ENCODE data around the gene PDE7B.

PDE7B gene

GRCh38 chr6:136035378-136036070 lies 184.0 kb downstream of the PDE7B start:
- DNase-seq = no peak

GRCh38 chr6:136036071-136036380 lies 184.5 kb downstream of the PDE7B start:
- no peak for DNase-seq

- no peak for DNase-seq
Measured at GRCh38 chr6:136036601-136037000, 185.1 kb downstream of the PDE7B start.

- no peak for DNase-seq
Measured at GRCh38 chr6:136037242-136037875, 185.9 kb downstream of the PDE7B start.

DNA sequence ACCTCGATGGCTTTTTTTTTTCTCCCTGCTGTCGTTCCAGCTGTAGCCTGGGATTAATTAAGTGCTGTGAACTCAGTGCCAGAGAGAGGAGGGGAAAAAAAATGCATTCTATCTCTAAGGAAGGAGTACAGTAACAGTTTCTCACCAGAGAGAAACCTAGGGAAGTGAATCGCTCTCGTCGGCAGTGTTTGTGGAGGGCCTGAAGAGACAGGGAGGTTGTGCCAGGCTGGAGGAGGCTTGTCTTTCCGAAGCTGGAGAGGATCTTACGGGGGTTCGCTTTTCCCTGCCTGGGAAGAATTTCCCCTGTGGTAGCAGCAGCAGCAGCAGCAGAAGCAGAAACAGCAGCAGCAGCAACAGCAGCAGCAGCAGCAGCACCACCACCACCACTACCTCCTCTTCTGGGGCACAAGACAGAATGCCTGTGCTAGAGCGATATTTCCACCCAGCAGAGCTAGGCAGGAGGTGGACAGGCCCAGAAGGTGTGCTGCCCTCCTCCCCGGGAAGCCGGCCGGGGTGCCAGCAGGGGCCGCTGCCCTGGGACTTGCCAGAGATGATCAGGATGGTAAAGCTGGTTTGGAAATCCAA lies 186.5 kb downstream of the PDE7B start:
- no peak for DNase-seq

GRCh38 chr6:136038531-136038930 lies 187.0 kb downstream of the PDE7B start:
- no peak for DNase-seq

GRCh38 chr6:136039185-136039584 lies 187.7 kb downstream of the PDE7B start:
- DNase-seq = no peak

GRCh38 chr6:136050475-136050874 lies 199.0 kb downstream of the PDE7B start:
- DNase-seq = no peak

DNA sequence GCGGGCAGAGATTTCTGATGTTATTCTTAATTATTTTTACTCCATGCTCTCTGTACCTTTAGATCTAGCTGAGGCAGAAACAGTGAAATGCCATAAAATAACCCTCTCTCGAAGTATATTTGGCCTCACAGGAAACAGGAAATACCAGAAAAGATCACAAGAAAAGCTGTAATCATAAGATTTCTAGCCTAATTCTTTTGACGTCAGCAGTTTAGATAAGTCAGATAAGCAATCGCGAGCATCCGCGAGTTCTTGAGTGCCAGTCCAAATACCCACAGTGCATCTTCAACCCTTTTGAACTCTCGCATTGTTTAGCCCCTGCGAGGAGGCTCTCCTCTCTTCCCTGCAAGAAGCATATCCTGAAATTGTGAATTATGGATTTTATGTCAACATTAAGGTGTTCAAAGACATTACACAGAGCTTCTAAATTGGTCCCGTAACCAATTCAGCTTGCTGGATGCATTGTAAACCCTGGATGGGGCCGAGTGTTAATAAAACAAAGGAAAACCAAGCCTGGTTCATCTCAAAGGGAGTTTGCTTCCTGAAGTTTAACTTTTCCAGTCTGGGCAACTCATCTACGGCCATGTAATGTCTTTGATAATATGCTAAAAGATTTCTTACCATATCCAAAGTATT lies 199.8 kb downstream of the PDE7B start:
- DNase-seq = no peak

GRCh38 chr6:136052031-136052430 lies 200.5 kb downstream of the PDE7B start:
- DNase-seq = no peak

DNA sequence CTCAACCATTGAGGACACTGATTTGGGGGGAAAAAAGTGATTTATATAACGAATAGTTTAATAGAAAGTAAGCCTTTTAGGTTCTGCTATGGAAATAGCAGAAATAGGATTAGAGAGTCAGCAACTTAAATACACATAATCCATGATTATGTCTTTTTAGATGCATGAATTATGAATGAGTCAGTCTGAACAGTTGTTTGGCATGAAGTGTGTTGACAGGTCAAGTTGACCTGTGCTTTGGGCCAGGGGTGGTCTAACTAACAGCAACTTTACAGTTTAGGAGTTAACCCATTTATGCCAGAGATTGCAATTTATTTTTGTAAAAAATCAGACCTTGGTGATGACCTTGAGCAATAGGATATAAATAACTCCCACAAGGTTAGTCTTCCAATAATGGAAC lies 207.4 kb downstream of the PDE7B start:
- DNase-seq = no peak

- no peak for DNase-seq
Measured at GRCh38 chr6:136059308-136059707, 207.8 kb downstream of the PDE7B start.

DNA sequence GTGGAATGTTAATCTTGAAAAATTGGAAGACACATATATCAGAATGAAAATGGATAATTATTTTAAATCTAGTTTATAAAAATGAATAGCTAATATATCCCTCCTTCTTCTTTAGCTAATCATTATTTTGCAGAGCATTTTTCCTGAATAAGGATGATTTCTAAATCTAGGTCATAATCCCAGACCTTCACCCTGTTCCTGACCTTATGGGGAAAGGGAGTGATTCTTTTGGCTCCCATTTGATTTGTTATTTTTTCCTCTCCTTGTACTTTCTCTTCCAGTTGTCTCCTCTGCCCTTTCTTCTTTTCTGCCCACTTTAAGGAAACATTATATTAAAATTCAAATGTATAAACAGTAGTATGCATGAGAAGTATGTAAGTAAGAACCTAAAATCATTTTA lies 208.6 kb downstream of the PDE7B start:
- DNase-seq = no peak

GRCh38 chr6:136060759-136061158 lies 209.3 kb downstream of the PDE7B start:
- DNase-seq = no peak

- DNase-seq = no peak
Measured at GRCh38 chr6:136061701-136062100, 210.2 kb downstream of the PDE7B start.

DNA sequence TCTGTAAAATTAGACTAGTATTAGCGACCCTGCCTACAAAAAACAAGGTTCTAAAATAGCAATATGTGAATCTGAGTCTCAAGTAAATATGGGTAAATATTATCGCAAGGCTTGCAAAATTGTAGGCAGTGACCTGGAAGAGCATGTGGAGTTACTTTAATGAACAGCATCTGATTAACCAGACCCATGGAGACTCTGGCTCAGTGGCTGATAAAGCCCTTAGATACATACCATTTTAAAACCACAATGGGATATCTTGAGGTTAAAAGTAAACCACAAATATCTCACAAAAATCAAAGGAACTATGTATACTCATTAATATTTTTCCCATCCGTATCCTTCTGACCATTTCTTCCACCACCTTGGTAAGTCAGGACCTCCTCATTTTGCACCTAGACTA lies 211.6 kb downstream of the PDE7B start:
- DNase-seq = no peak

- no peak for DNase-seq
Measured at GRCh38 chr6:136066005-136066404, 214.5 kb downstream of the PDE7B start.

DNA sequence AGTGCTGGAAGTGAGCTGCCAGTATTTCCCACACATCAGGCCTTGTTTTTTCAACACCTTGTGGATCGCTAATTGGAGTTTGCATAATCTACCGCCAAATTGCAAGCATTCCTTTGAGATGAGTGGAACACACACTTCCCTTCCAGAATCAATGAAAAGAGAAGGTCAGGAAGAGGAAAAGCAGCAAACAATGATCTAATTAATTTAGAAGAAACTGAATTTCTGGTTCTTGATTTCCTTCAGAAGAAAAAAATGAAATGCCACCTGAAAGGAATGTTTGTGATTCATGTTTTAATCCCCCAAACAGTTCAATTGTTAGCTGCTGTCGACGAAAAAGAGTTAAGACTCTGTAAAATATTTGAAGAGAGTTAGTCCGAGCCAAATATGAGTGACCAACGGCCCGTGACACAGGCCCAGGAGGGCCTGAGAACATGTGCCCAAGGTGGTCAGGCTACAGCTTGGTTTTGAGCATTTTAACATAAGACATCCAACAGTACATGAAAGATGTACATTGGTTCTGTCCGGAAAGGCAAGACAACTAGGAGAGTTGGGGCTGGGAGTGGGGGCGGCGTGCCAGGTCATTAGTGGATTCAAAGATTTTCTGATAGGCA lies 216.3 kb downstream of the PDE7B start:
- DNase-seq = no peak

DNA sequence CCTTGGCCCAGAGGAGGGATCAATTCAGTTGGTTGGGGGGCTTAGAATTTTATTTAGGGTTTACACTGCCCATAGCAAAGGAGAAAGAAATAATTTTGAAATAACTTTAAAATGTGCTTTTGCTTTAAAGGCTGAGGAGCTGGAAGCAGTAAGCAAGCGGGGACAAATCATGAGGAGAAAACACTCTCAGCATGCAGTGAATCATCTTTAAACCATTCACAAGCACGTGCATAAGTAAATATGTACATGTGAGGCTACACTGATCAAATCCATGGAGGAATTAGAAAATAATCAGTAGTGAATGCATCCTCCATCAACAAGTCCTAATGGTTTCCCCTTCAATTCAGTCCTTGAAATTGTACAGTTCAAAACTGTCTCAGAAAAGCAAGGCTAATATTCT lies 217.6 kb downstream of the PDE7B start:
- DNase-seq = no peak

DNA sequence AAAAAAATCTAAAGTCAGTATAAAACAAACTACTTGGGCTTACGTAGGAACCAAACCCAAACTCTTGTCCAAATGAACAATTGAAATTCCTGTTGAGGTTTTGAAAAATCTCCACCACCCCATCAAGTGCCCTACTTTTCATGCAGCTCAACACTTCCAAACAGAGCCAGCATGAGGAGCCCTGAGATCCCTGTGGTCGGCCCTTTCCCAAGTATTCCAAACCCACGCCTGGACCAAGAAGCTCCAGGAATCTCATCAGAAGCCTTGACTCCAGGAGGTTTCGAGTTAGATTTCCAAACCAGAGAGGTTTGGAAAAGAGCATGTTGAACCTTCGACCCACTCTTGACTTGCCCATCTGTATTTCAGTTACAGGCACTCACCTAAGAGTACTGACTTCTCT lies 219.3 kb downstream of the PDE7B start:
- DNase-seq = no peak

GRCh38 chr6:136072691-136073090 lies 221.2 kb downstream of the PDE7B start:
- no peak for DNase-seq

GRCh38 chr6:136073216-136073615 lies 221.7 kb downstream of the PDE7B start:
- DNase-seq = no peak

GRCh38 chr6:136076496-136076895 lies 225.0 kb downstream of the PDE7B start:
- no peak for DNase-seq

All from NCI-H2107 (cell line).